ENCODE results near the gene SRA1. TPM values are rescaled to one million over a fixed set of nuclear protein-coding genes. Genes with fewer than 3 reads are reported as not detected.

The SRA1 gene
- total and polyA plus RNA-seq, 2 of the 13 experiments (the other 11 are each of a cell fraction or from before 2014, with no cell fraction given): 14.2 to 32.8 TPM

- Histone ChIP-seq H3K27me3 (ENCODE audit: control insufficient read depth in 1 of 2, insufficient read depth in 2 of 2, low read length in 2 of 2) (peaks cover 0 to 5% of the 10 kb centered on the region in 2 experiments; a peak in 1 of 5 replicates), H3K9ac (ENCODE audit: insufficient read depth, low read depth, low read length) (no peak overlapping the region), H3K27ac (ENCODE audit: extremely low read length, insufficient read depth, low read length) (no peak overlapping the region), H3K4me3 (replicated peaks in 1 of 3; ENCODE audit: insufficient read depth in 1 of 3, low read depth in 2 of 3, low read length in 3 of 3) (no peak overlapping the region), H3K4me1 (ENCODE audit: insufficient read depth, low read length) (peaks cover 27% of the 10 kb centered on the region), H3K4me2 (ENCODE audit: low read depth, low read length) (no peak overlapping the region), H3K79me2 (ENCODE audit: insufficient read depth, low read length) (peaks cover under 1% of the 10 kb centered on the region), H4K20me1 (ENCODE audit: insufficient read depth, low read length) (no peaks in the 10 kb centered on the region), H3K36me3 (replicated peaks in 1 of 2; ENCODE audit: control insufficient read depth in 1 of 2, insufficient read depth in 2 of 2, low read length in 2 of 2) (no peaks in the 10 kb centered on the region), H2AFZ (ENCODE audit: low read length) (no peak overlapping the region), H3K9me3 (ENCODE audit: low read length) (no peaks in the 10 kb centered on the region)
- no TSS peak for BruUV-seq (replicated peaks)
- in situ Hi-C loops (cut with HindIII; ENCODE audit: extremely low pct_ligation_motif_present, low pct_unique_long_range_greater_than_20kb): loop anchor here (5.0 to 10.0 kb wide), 2 partner anchors 70 to 163 kb away; partner anchors contain the start of gene CD14
- 91% methylated on average over 5 of the region's 10 CpGs for WGBS (ENCODE audit: low lambda C conversion rate)
- POLR2A ChIA-PET: no interaction called here
- intact Hi-C loops (cut with micrococcal nuclease; ENCODE audit: unreplicated experiment): no loop called here
- no peak for ATAC-seq
- no peak for DNase-seq (ENCODE audit: low spot score)
- CTCF ChIA-PET (ENCODE audit: low intra/inter-chr PET ratio, low total read pairs): no interaction called here
- TF ChIP-seq ZMAT3 (CRISPR knock-in tag; conservative IDR thresholded peaks at IDR 0.05) (no peak), GMEB2 (CRISPR knock-in tag; IDR thresholded peaks at IDR 0.05; ENCODE audit: low read depth) (no peak), TFE3 (CRISPR knock-in tag; IDR thresholded peaks at IDR 0.05) (no peak), TRIM24 (CRISPR knock-in tag; IDR thresholded peaks at IDR 0.05) (no peak), SMAD3 (CRISPR knock-in tag; IDR thresholded peaks at IDR 0.05) (no peak), ZNF572 (CRISPR knock-in tag; IDR thresholded peaks at IDR 0.05) (no peak), REL (CRISPR knock-in tag; conservative IDR thresholded peaks at IDR 0.05) (no peak), REPIN1 (CRISPR knock-in tag; IDR thresholded peaks at IDR 0.05; ENCODE audit: borderline replicate concordance, low read depth) (no peak), ZNF484 (CRISPR knock-in tag; IDR thresholded peaks at IDR 0.05; ENCODE audit: borderline replicate concordance, low read depth) (no peak), NCOA5 (CRISPR knock-in tag; IDR thresholded peaks at IDR 0.05) (no peak)
- no peak for FAIRE-seq
Observed at GRCh38 chr5:140561753-140562523, 4.7 kb upstream of the SRA1 start.

Measured in HepG2 (cell line).